Stimulated activated naive CD4-positive, alpha-beta T cell treated with Interleukin-2 at 50 U/mL for 16 hours (primary cell): Measurements from ENCODE around the gene ARMCX1.
"Not testable (repeated sequence)": the region's sequence is repeated elsewhere in the genome, so short reads cannot be mapped to it uniquely, and the experiment has no call there.

Experiments
- DNase-seq: peaks from one replicate; lab custom pipeline; 2025; lab: John Stamatoyannopoulos, UW

ARMCX1 gene

GRCh38 chrX:101550362-101550750, at the start of gene ARMCX1:
TSS of gene ARMCX1 (plus strand) at chrX:101550547. CDS start at chrX:101552931, 2,384 bp downstream.
- no peak for DNase-seq

GRCh38 chrX:101502929-101503328, 47.4 kb upstream of the ARMCX1 start:
- DNase-seq = not testable (repeated sequence)

GRCh38 chrX:101507372-101507771, 43.0 kb upstream of the ARMCX1 start:
- no peak for DNase-seq

GRCh38 chrX:101507986-101508385, 42.4 kb upstream of the ARMCX1 start:
- no peak for DNase-seq

GRCh38 chrX:101530944-101531343, 19.4 kb upstream of the ARMCX1 start:
- DNase-seq = no peak

- DNase-seq = no peak
Measured at GRCh38 chrX:101539116-101539515, 11.2 kb upstream of the ARMCX1 start.

GRCh38 chrX:101550751-101551379, 518 bp downstream of the ARMCX1 start:
- no peak for DNase-seq

- no peak for DNase-seq
Measured at GRCh38 chrX:101551380-101551767, 1.0 kb downstream of the ARMCX1 start.

- no peak for DNase-seq
Measured at GRCh38 chrX:101552714-101553113, 2.4 kb downstream of the ARMCX1 start.

- no peak for DNase-seq
Measured at GRCh38 chrX:101564651-101565050, 14.3 kb downstream of the ARMCX1 start.

- no peak for DNase-seq
Measured at GRCh38 chrX:101595739-101596419, 45.5 kb downstream of the ARMCX1 start.

- DNase-seq = not testable (repeated sequence)
Measured at GRCh38 chrX:101599592-101599991, 49.2 kb downstream of the ARMCX1 start.

GRCh38 chrX:101602077-101602476, 51.7 kb downstream of the ARMCX1 start:
- DNase-seq = no peak
